NK-92 (cell line): ENCODE results near the gene TSPAN11.
"Not testable (repeated sequence)": the region's sequence is repeated elsewhere in the genome, so short reads cannot be mapped to it uniquely, and the experiment has no call there.

Experiments
- DNase-seq: peaks from one replicate; lab custom pipeline; 2025; ENCODE audit not compliant: unreplicated experiment; lab: John Stamatoyannopoulos, UW

Gene TSPAN11

GRCh38 chr12:31000751-31001150 is 74.2 kb downstream of the TSPAN11 start:
- DNase-seq = no peak

- DNase-seq = no peak
These were observed 75.2 kb downstream of the TSPAN11 start for GRCh38 chr12:31001581-31002360.

GRCh38 chr12:31002361-31002725 is 75.8 kb downstream of the TSPAN11 start:
- DNase-seq = no peak

- no peak for DNase-seq
These were observed 76.5 kb downstream of the TSPAN11 start for GRCh38 chr12:31002999-31003398.

- DNase-seq = no peak
These were observed 77.5 kb downstream of the TSPAN11 start for GRCh38 chr12:31003861-31004640.

- no peak for DNase-seq
These were observed 78.1 kb downstream of the TSPAN11 start for GRCh38 chr12:31004666-31005065.

- DNase-seq = no peak
These were observed 78.9 kb downstream of the TSPAN11 start for GRCh38 chr12:31005256-31005943.

- DNase-seq = no peak
These were observed 79.4 kb downstream of the TSPAN11 start for GRCh38 chr12:31005944-31006361.

- DNase-seq = no peak
These were observed 80.0 kb downstream of the TSPAN11 start for GRCh38 chr12:31006416-31007152.

- no peak for DNase-seq
These were observed 80.6 kb downstream of the TSPAN11 start for GRCh38 chr12:31007153-31007495.

- no peak for DNase-seq
These were observed 81.2 kb downstream of the TSPAN11 start for GRCh38 chr12:31007636-31008175.

GRCh38 chr12:31008241-31008761 is 81.8 kb downstream of the TSPAN11 start:
- DNase-seq = no peak

- no peak for DNase-seq
These were observed 82.7 kb downstream of the TSPAN11 start for GRCh38 chr12:31008961-31009840.

- DNase-seq = no peak
These were observed 83.4 kb downstream of the TSPAN11 start for GRCh38 chr12:31009976-31010375.

GRCh38 chr12:31011336-31011735 is 84.8 kb downstream of the TSPAN11 start:
- DNase-seq = no peak

GRCh38 chr12:31011746-31012566 is 85.4 kb downstream of the TSPAN11 start:
- no peak for DNase-seq

GRCh38 chr12:31012567-31012891 is 86.0 kb downstream of the TSPAN11 start:
- DNase-seq = not testable (repeated sequence)

GRCh38 chr12:31015215-31015614 is 88.7 kb downstream of the TSPAN11 start:
- no peak for DNase-seq

GRCh38 chr12:31016057-31016456 is 89.5 kb downstream of the TSPAN11 start:
- no peak for DNase-seq
